Endometrial microvascular endothelial cells (primary cell): Measurements from ENCODE around the gene TAPBP. TPM values are rescaled to one million over a fixed set of nuclear protein-coding genes. Genes with fewer than 3 reads are reported as not detected.
"Not testable (repeated sequence)": the region's sequence is repeated elsewhere in the genome, so short reads cannot be mapped to it uniquely, and the experiment has no call there.

Experiments used
- in situ Hi-C: cut with HindIII; loops from 2 replicates; pipeline ENCODE4 v1.10.0; 2017; ENCODE audit warnings: low sequenced_read_pairs, low pct_unique_long_range_greater_than_20kb; ENCODE audit errors: inconsistent ontology term
- total RNA-seq: library from RNA; depleted of rRNA; stranded (reverse); fragments of >200 nt; gene quantifications from one replicate; pipeline ENCODE4 v1.2.3, GENCODE V29; 2015; ENCODE audit errors: inconsistent ontology term

Gene TAPBP
- total RNA-seq, 1 donor from 2014 or later, result 112 TPM

GRCh38 chr6:33299237-33299944 lies 14.5 kb downstream of the TAPBP start:
- in situ Hi-C loops, result no loop called here

- in situ Hi-C loops, result no loop called here
Observed at GRCh38 chr6:33298773-33299236, 15.1 kb downstream of the TAPBP start, which contains the start of gene RGL2. Gene RGL2, minus strand, starts transcription at chr6:33298942. Its CDS starts 332 bp downstream, at chr6:33298610.

GRCh38 chr6:33297956-33298772 lies 15.7 kb downstream of the TAPBP start:
- in situ Hi-C loops, result no loop called here

- in situ Hi-C loops, result no loop called here
Observed at GRCh38 chr6:33297406-33297955, 16.4 kb downstream of the TAPBP start.

- in situ Hi-C loops, result no loop called here
Observed at GRCh38 chr6:33296797-33297405, 17.0 kb downstream of the TAPBP start.

- in situ Hi-C loops, result no loop called here
Observed at GRCh38 chr6:33295621-33296369, 18.1 kb downstream of the TAPBP start.

GRCh38 chr6:33294086-33294823 lies 19.6 kb downstream of the TAPBP start:
- in situ Hi-C loops, result no loop called here

- in situ Hi-C loops, result no loop called here
Observed at GRCh38 chr6:33292996-33293682, 20.7 kb downstream of the TAPBP start.

GRCh38 chr6:33290459-33290858 lies 23.4 kb downstream of the TAPBP start:
- in situ Hi-C loops, result no loop called here

- in situ Hi-C loops, result no loop called here
Observed at GRCh38 chr6:33289784-33290315, 24.0 kb downstream of the TAPBP start.

GRCh38 chr6:33288921-33289783 lies 24.7 kb downstream of the TAPBP start, which contains the start of the genes PFDN6 and WDR46:
Gene PFDN6, plus strand, starts transcription at chr6:33289601. Its CDS starts 256 bp downstream, at chr6:33289857.
Gene WDR46, minus strand, starts transcription at chr6:33289239. Its CDS starts 69 bp downstream, at chr6:33289170.
- in situ Hi-C loops, result no loop called here

- in situ Hi-C loops, result no loop called here
Observed at GRCh38 chr6:33288141-33288920, 25.5 kb downstream of the TAPBP start.

GRCh38 chr6:33286946-33287914 lies 26.6 kb downstream of the TAPBP start:
- in situ Hi-C loops, result no loop called here

GRCh38 chr6:33285214-33285613 lies 28.7 kb downstream of the TAPBP start:
- in situ Hi-C loops, result not testable (repeated sequence)
